NCI-H226 (cell line): ENCODE results near the gene ADPRHL1.
"Not testable (repeated sequence)": the region's sequence is repeated elsewhere in the genome, so short reads cannot be mapped to it uniquely, and the experiment has no call there.

Experiments used
- DNase-seq: peaks from one replicate; pipeline ENCODE4 v3.0.0-alpha.2; 2015

The ADPRHL1 gene

GRCh38 chr13:113400621-113401451, 52.5 kb downstream of the ADPRHL1 start:
- DNase-seq, result no peak

- no peak for DNase-seq
Measured at GRCh38 chr13:113399755-113400149, 53.5 kb downstream of the ADPRHL1 start.

- no peak for DNase-seq
Measured at GRCh38 chr13:113398963-113399754, 54.1 kb downstream of the ADPRHL1 start.

- DNase-seq, result no peak
Measured at GRCh38 chr13:113397608-113398425, 55.5 kb downstream of the ADPRHL1 start.

- no peak for DNase-seq
Measured at GRCh38 chr13:113394339-113394640, 59.0 kb downstream of the ADPRHL1 start.

DNA sequence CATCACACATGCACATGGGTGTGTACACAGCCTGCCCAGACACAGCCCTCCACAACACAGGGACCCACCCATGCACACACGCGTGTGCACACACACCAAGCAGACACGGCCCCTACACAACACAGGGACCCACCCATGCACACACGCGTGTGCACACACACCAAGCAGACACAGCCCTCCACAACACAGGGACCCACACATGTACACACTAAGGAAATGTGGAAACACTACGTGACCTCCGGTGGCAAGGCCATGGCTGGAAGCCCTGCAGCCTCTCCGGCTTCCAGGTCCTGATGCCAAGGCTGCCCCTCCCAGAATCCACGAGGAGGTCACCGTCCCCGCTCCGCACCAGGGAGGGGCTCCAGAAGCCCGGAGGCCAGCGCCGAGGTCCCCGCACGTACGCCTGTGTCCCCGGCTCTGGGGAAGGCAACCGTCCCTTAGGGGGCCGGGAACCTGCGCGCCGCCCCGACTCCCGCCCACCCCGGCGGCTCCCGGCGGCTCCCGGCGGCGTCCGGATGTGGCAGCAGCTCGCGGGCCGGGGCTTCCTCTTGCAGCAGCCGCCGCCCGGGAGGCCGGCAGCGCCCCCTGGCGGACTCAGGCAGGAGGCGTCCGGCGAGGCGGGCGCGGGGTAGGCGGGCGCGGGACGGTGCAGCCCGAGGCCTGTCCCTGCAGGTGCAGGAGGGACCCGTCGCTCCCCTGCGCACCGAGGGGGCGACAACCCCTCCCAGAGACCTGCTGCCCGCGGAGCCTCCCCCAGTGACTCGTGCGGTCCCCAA, 59.5 kb downstream of the ADPRHL1 start:
- peak; percentile 57 for DNase-seq

GRCh38 chr13:113393226-113393562, 60.1 kb downstream of the ADPRHL1 start:
- no peak for DNase-seq

- DNase-seq, result no peak
Measured at GRCh38 chr13:113390874-113391497, 62.3 kb downstream of the ADPRHL1 start.

DNA sequence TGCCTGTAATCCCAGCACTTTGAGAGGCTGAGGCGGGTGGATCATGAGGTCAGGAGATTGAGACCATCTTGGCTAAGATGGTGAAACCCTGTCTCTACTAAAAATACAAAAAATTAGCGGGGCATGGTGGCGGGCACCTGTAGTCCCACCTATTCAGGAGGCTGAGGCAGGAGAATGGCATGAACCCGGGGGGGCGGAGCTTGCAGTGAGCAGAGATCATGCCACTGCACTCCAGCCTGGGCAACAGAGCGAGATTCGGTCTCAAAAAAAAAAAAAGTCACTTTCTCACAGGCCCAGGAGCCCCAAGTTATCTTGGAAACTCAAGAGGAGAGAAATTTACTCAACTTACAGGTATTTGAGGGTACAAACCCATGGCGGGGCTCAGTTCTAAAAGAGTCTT, 63.7 kb downstream of the ADPRHL1 start:
- DNase-seq, result not testable (repeated sequence)

DNA sequence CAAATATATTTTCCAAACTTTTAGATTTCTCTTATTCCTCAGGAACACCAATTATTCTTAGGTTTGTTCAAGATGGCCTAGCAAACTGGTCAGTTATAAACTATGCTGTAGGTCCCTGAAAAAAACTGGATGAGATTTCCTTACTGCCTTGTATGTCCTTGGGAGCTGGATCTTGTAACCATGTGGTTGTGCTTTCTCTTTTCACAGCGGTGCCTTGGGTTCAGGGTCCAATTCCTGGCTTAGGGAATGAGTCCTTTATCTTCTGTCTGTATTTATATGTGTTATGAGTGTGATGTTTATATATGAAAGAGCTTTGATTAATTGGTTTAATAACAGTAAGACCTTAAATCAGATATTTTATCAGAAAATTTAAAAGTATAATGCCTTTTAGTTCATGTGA, 65.9 kb downstream of the ADPRHL1 start:
- no peak for DNase-seq

GRCh38 chr13:113383089-113383488, 70.2 kb downstream of the ADPRHL1 start:
- DNase-seq, result no peak

- not testable (repeated sequence) for DNase-seq
Measured at GRCh38 chr13:113382542-113382941, 70.7 kb downstream of the ADPRHL1 start.

DNA sequence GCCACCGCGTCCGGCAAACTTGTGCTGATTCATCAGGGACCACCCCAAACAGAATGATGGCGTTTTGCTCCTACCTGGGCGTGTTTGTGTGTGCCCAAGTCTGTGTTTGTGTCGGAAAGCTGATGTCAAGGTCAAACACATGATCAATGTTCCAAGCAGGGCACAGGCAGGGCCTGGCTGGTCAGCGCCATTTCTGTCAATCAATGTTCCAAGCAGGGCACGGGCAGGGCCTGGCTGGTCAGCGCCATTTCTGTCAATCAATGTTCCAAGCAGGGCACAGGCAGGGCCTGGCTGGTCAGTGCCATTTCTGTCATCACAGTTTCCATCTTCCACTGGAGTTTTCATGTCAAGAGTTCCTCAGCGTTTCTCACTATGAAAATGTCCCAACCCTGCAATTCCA, 74.5 kb downstream of the ADPRHL1 start:
- DNase-seq, result no peak

GRCh38 chr13:113374511-113375175, 78.6 kb downstream of the ADPRHL1 start:
- no peak for DNase-seq

GRCh38 chr13:113373811-113374485, 79.3 kb downstream of the ADPRHL1 start:
- DNase-seq, result no peak

GRCh38 chr13:113371701-113372100, 81.6 kb downstream of the ADPRHL1 start:
- DNase-seq, result not testable (repeated sequence)

- DNase-seq, result no peak
Measured at GRCh38 chr13:113371061-113371460, 82.2 kb downstream of the ADPRHL1 start.

GRCh38 chr13:113369881-113370280, 83.4 kb downstream of the ADPRHL1 start:
- no peak for DNase-seq

DNA sequence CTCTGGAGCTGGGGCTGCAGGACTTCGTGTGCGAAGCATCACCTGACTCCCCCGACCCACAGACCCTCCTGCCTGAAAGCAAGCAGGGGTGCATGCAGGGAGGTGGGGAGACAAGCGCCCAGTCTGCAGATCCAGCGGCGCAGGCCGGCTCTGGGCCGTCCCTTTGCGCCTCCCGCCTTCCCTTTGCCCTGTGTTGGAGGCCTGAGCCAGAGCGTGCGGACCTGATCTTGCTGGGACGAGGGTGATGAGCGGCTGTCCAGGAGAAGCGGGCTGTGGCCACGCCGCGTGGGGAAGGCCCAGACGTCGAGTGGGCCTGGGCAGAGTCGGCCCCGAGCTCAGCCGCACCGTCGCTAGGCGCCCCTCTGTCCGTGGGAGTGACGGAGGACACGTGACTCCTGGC, 84.1 kb downstream of the ADPRHL1 start:
- DNase-seq, result no peak

DNA sequence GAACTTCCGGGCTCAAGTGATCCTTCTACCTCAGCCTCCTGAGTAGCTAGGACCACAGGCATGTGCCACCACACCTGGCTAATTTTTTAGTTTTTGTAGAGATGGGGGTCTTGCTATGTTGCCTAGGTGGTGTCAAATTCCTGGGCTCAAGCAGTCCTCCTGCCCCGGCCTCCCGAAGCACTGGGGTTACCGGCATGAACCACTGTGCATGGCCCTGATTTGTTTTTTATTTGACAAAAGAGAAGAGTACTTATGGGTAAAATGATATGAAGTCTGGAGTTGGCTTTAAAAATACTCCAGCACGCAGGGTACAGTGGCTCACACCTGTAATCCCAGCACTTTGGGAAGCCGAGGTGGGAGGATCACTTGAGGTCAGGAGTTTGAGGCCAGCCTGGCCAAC, 84.9 kb downstream of the ADPRHL1 start:
- not testable (repeated sequence) for DNase-seq

GRCh38 chr13:113367771-113368170, 85.5 kb downstream of the ADPRHL1 start:
- DNase-seq, result no peak
